HG02798 (cell line): Measurements from ENCODE around the gene RFX2.

Experiments used
- ATAC-seq: cut with Tn5 transposase; IDR thresholded peaks from one replicate; pipeline ENCODE4 v1.9.1; 2021; ENCODE audit warnings: mild to moderate bottlenecking; ENCODE audit not compliant: unreplicated experiment, poor library complexity

Gene RFX2

GRCh38 chr19:6062961-6063575 is 47.2 kb downstream of the RFX2 start:
- no peak for ATAC-seq

- ATAC-seq, result no peak
Observed at GRCh38 chr19:6062274-6062673, 48.0 kb downstream of the RFX2 start.

DNA sequence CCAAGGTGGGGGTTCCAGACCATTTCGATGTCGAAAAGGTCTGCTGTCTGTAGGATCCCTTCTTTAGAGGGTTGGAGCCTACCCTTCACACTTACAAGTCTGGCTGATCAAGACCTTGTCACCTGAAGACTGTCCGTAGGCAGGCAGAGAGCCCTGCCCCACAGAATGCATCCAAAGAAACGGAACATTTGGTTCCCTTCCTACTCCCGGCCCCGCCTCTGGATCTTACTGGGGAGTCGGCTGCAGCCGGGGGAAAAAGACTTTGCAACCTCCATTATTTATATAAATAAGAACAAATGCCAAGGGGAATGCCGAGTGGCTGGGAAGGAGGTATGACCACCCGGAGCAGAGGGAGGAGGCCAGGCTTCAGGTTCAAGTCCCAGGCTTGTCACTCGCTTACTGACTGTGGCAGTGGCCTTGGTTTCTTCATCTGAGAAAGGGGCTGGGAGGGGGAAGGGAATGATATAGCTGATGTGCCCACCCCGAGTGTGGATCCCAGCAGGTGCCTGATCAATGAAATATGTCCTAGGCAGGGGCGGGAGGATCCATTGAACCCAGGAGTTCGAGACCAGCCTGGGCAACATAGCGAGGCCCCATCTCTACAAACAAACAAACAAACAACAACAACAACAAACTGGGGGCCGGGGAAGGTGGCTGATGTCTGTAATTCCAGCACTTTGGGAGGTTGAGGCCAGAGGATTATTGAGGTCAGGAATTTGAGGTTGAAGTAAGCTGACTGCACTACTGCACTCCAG is 48.7 kb downstream of the RFX2 start:
- ATAC-seq, result no peak

DNA sequence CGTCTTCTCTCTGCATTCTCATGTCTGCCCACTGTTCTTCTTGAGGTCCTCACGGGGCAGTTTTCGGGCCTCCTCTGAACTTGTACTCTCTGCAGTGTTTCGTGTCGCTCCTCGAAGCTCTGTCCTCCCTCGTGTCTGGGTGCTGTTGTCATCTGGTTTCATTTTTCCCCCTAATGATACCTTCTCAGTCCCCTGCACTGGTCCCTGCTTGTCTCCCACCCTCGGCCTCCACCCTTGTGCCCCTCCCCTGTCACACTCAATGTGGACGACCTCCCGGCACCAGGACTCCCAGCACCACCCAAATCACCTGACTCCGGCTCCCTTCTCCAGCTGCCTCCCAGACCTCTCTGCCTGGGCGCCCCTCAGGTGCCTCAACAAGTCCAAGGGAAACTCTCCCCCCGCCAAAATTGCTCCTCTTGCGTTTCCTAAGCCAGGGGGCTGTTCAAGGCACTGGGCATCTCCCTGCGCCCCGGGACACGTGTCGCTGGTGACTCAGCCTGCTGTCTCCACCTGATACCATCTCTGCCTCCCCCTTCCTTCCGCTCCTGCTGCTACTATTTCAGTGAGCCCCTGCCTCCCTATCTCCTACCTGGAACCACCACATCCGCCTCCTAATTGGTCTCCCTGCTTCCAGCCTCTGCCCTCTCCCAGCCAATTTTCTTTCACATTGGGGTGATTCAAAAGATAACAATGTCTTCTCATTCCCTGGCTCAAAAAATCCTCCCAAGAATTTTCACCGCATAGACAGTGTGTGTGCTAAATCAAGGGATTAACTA is 49.5 kb downstream of the RFX2 start:
- no peak for ATAC-seq

DNA sequence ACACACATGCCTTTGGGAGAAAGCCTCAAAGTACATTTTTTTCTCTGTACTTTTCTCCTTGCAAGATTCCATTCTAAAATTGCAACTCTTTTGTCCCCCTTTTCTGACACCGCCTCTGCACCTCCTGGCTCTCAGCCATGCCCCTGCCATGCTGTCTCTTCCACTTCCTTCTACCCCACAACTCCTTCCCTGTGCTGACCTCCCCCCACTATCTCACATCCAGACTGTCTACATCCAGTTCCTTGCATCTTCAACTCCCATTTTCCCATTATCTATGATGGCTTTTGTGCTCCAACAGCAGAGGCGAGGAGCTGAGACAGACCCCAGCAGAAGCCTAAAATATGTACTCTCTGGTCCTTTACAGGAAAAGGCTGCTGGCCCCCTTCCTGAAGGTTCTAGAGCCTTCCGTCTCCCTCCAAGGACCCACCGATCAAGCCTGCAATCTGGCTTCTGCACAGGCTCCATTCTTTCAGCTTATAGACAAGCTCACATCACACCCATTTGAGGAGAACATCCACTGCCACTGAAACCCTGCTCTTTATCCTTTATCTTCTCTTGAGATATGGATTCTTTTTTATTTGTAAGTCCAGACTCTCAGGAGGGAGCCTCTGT is 50.2 kb downstream of the RFX2 start:
- no peak for ATAC-seq

DNA sequence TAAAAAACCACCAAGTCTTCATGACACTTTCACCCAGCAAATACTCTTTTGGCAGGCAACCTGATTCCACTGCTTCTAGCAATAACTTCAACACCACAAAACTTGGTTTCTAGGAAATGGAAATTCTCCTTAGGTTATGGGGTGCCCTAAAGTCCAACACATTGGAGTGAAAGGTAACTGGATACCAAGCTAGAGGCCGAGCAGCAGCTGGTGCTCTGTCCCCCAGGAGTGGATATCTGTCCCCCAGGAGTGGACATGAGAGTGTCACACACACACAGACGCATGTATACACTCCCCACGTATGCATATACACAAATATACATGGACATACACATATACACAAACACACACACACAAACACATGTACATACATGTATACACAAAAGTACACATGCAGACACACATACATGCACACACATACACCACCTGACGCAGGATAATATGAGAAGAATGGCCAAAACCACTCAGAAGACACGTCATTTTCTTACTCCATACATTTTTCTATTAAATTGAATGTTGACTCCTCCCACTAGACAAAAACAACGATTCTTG is 50.8 kb downstream of the RFX2 start:
- no peak for ATAC-seq

DNA sequence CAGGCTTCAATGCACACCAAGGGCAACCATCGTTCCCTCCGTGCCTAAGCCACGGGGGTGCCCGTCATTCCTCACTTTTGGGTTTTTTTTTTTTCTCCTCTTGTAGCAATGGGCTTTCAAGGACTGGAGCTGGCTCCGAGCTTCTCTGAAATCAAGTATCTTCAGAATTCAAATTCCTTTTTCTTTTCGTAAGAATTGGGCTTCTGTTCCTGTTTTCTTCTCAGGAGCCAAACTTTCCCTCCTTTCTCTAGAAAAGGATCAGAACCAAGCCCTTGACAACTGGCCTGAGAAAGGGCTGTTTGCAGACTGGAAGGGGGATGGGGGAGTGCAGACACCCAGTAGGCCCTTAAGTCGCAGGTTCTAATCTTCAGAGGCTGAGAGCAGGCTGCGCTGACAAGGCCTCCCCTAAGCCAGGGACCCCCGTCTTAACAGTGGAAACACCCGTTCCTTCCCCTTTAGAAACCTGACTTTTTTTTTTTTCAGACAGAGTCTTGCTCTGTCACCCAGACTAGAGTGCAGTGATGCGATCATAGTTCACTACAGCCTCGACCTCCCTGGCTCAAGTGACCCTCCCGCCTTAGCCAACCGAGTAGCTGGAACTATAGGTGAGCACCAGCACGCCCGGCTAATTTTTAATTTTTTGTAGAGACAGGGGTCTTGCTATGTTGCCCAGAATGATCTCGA is 51.6 kb downstream of the RFX2 start:
- ATAC-seq, result no peak

- no peak for ATAC-seq
Observed at GRCh38 chr19:6057651-6058517, 52.4 kb downstream of the RFX2 start.

DNA sequence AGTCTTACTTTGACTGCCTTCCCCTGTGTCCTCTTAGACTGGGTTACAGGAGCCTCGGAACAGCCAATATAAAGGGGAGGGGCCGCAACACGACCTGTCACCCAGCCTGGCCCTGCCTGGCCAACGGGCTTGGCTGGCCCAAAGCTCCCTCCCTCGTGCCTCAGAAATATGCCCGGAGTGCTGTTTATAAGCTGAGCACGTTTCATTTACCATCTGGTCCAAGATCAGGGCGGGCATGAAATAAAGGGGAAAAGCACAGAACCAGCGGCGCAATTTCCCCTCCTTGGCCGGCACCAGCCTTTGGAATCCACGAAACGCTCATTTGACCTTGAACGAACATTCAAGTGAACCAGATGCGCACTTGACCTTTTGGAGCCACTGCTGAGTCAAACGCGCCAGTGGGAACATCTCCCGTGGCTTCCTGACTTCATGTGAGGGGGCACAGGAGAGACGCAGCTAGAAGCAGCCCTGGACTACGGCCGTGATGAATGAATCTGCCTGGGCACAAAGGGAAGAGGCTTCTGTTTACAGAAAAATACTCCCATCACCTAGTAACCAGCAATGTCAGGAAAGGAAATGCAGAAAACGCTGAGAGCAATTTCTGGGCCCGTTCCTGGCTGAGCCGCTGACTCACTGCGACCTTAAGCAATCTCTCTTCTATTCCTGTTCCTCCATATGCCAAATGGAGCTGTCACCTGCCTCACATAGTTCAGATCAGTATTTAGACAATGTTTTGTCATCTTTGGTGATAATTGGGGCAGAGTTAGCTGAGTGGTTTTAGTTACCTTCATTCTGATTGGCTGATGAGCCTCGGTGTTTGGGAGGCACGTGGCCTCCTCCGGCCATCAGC is 53.3 kb downstream of the RFX2 start:
- ATAC-seq, result no peak

DNA sequence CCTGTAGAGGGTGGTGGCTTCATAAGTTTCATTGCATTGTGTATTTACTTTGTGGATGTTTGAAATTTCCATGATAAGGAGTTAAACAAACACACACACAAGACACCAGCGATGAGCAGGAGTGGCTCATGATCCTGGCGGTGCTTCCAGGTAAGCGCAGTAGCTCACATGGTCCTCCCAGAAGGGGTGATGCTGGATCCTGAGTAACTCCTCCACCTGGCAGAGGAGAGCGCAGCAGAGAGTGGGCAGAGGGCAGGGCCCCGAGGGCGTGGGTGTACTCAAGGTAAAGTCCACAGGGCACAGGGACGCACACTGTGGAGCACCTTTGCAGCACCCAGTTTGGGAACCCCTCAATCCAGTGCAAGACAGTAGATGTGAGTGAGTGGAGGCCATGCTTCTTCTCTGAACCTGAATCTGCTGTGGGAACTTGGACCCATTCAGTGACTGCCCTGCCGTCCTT is 54.0 kb downstream of the RFX2 start:
- no peak for ATAC-seq

DNA sequence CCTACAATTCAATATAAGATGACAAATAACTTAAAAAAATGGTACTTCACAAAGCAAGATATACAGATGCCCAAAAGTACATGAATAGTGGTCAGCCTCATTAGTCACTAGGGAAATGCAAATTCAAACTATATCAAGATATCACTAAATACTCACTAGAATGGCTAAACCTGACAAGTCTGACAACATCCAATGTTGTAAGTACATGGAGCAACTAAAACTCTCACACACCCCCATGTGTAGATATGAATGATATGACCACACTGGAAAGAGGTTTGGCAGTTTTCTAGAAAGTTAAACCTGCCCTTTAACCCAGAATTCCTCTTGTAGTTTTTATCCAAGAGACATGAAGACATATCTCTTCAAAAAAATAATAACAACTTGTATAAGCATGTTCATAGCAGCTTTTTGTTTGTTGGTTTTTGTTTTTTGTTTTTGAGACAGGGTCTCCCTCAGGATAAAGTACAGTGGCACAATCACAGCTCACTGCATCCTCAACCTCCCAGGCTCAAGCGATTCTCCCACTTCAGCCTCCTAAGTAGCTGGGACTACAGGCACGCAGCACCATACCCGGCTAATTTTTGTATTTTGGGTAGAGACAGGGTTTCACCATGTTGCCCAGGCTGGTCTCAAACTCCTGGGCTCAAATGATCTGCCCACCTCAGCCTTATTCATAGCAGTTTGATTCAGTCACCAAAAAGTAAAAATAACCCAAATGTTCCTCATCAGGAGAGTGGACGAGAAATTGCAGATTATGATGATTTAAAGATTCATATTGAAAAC is 55.1 kb downstream of the RFX2 start:
- no peak for ATAC-seq

DNA sequence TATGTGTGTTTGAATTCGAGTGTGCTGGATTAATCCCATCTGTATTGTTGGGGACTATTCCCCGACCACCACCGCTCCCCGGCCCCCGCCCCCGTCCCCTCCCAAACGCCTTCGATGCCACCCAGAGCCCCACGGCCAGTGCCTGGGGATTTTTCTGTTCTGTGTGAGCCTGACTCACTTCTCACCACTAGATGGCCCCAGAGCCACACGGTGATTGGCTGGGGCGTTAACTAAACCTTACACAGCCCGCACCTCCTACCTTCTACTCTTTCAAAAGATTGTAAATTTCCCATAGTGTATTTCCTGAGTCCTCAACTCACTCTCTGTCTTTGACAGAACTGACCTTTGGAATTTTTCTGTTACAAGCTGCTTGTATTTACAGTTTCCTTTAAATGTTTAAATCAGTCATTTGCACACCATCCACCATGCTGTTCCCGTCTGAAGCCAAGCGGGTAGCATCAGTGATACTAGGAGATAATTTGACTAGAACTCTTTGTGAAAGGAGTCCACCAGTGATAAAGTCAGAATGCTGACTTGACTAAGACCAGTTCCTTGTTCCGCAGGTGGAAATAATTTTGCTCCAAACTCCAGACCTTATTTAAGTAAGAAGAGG is 61.4 kb downstream of the RFX2 start:
- ATAC-seq, result peak; percentile 60

- ATAC-seq, result no peak
Observed at GRCh38 chr19:6048348-6048747, 62.0 kb downstream of the RFX2 start.

DNA sequence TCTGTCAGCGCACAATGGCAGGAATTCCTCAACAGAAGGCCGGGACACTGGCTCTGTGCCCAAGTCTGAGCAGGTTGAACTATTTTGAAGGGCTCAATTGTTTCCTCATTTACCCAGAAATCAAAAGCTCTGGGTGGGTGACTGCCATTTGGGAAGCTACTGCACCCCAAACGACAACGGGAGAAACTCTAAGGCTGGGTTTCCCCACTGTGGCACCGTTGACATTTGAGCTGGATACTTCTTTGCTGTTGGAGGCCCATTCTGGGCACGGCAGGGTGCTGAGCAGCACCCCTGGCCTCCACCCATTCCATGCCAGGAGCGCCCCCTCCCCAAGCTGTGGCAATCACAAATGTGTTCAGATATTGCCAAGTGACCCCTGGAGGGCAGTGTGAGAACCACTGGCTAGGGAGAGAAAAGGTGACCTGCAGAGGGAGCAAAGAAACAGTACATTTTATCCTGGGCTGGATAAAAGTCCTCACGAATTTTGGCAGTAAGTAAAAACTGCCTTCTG is 62.5 kb downstream of the RFX2 start:
- no peak for ATAC-seq

- no peak for ATAC-seq
Observed at GRCh38 chr19:6047256-6047655, 63.0 kb downstream of the RFX2 start.

- ATAC-seq, result no peak
Observed at GRCh38 chr19:6045108-6045507, 65.2 kb downstream of the RFX2 start.
